Measurements from ENCODE around the gene VAT1. TPM values are rescaled to one million over a fixed set of nuclear protein-coding genes. Genes with fewer than 3 reads are reported as not detected.
A peak's percentile ranks its signal among the peaks of the same experiment; 100 is the strongest.

Gene VAT1
- total and polyA plus RNA-seq, 2 of the 13 experiments (the other 11 are each of a cell fraction or from before 2014, with no cell fraction given) = 143 to 205 TPM

DNA sequence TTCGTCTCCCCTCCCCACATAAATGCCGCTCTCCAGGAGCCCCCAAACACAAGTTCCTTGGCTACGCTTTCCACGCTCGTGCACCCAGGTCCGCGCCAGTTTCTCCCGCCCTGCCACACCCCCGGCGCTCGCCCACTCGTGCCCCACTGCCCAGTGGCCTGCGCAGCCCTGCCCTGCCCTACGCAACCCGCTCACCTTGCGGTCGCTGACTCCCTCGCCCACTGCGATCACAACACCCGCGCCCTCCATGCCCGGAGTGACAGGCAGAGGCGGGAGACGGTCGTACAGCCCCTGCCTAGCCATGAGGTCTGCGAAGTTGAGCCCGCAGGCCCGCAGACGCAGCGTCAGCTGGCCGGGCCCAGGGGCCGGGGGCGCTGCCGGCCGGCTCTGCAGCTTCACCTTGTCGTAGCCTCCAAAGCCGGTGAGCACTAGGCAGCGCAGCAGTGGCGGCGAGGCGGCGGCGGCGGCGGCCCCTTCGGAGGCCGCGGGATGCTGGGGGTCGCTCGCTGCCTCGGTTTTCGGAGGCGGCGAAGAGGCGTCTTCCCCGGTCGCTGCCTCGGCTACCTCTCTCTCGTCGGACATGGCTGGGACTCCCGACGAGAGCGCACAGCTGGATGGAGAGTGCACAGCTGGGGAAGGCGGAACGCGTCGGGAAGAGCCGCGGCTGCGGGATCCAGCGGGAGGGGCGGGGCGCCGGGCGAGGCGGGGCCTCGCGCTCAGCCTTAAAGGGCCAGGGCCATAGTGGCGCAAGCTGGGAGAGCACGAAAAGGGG, at the start of gene VAT1 (continued):
- 0 out of 2 replicates have a peak, but pooled peaks have one; percentile 42 for TF ChIP-seq FOXM1 (CRISPR knock-in tag; IDR thresholded peaks at IDR 0.05)
- no peak for TF ChIP-seq NFIB (CRISPR knock-in tag; IDR thresholded peaks at IDR 0.05; ENCODE audit: borderline replicate concordance)
- no peak for TF ChIP-seq ZNF432 (CRISPR knock-in tag; IDR thresholded peaks at IDR 0.05; ENCODE audit: borderline replicate concordance)
- no peak for TF ChIP-seq SMARCE1 (IDR thresholded peaks at IDR 0.05; ENCODE audit: borderline replicate concordance)
- peak; percentile 51; the same call in 1 of the 2 replicates for TF ChIP-seq MAFG (CRISPR knock-in tag; IDR thresholded peaks at IDR 0.05)
- no peak for TF ChIP-seq U2AF1 (optimal IDR thresholded peaks at IDR 0.05; ENCODE audit: low read depth, low read length)
- peak; percentile 74; the same call in 1 of the 2 replicates for TF ChIP-seq ZNF678 (CRISPR knock-in tag; IDR thresholded peaks at IDR 0.05)
- no peak for TF ChIP-seq U2AF2 (IDR thresholded peaks at IDR 0.05; ENCODE audit: low read depth, low read length)
- no peak for TF ChIP-seq HNRNPK (IDR thresholded peaks at IDR 0.05; ENCODE audit: low read depth, low read length, poor library complexity, severe bottlenecking)
- peak; percentile 65 for TF ChIP-seq TAF15 (IDR thresholded peaks at IDR 0.05; ENCODE audit: low read depth, low read length, poor library complexity, severe bottlenecking)
- TF ChIP-seq ZNF850 (CRISPR knock-in tag; conservative IDR thresholded peaks at IDR 0.05) = no peak
- no peak for TF ChIP-seq NR2F6 (IDR thresholded peaks at IDR 0.05)
- peak; percentile 16; the same call in 1 of the 2 replicates for TF ChIP-seq NR2F6 (CRISPR knock-in tag; IDR thresholded peaks at IDR 0.05)
- TF ChIP-seq, protein P1, sequence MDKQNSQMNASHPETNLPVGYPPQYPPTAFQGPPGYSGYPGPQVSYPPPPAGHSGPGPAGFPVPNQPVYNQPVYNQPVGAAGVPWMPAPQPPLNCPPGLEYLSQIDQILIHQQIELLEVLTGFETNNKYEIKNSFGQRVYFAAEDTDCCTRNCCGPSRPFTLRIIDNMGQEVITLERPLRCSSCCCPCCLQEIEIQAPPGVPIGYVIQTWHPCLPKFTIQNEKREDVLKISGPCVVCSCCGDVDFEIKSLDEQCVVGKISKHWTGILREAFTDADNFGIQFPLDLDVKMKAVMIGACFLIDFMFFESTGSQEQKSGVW (CRISPR knock-in tag; IDR thresholded peaks at IDR 0.05; ENCODE audit: borderline replicate concordance) = no peak
- peak; percentile 77; the same call in 1 of the 2 replicates for TF ChIP-seq ZSCAN21 (CRISPR knock-in tag; IDR thresholded peaks at IDR 0.05; ENCODE audit: borderline replicate concordance)
- TF ChIP-seq SCMH1 (CRISPR knock-in tag; IDR thresholded peaks at IDR 0.05; ENCODE audit: borderline replicate concordance) = no peak
- TF ChIP-seq, protein P2, sequence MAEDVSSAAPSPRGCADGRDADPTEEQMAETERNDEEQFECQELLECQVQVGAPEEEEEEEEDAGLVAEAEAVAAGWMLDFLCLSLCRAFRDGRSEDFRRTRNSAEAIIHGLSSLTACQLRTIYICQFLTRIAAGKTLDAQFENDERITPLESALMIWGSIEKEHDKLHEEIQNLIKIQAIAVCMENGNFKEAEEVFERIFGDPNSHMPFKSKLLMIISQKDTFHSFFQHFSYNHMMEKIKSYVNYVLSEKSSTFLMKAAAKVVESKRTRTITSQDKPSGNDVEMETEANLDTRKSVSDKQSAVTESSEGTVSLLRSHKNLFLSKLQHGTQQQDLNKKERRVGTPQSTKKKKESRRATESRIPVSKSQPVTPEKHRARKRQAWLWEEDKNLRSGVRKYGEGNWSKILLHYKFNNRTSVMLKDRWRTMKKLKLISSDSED (CRISPR knock-in tag; IDR thresholded peaks at IDR 0.05) = no peak
- TF ChIP-seq ARHGAP35 (CRISPR knock-in tag; IDR thresholded peaks at IDR 0.05; ENCODE audit: borderline replicate concordance) = peak; percentile 80; the same call in 1 of the 2 replicates
- no peak for TF ChIP-seq SKI (IDR thresholded peaks at IDR 0.05; ENCODE audit: partially characterized antibody)
- TF ChIP-seq, protein P3, sequence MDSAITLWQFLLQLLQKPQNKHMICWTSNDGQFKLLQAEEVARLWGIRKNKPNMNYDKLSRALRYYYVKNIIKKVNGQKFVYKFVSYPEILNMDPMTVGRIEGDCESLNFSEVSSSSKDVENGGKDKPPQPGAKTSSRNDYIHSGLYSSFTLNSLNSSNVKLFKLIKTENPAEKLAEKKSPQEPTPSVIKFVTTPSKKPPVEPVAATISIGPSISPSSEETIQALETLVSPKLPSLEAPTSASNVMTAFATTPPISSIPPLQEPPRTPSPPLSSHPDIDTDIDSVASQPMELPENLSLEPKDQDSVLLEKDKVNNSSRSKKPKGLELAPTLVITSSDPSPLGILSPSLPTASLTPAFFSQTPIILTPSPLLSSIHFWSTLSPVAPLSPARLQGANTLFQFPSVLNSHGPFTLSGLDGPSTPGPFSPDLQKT (CRISPR knock-in tag; IDR thresholded peaks at IDR 0.05; ENCODE audit: borderline replicate concordance) = 0 out of 2 replicates have a peak, but pooled peaks have one; percentile 30
- TF ChIP-seq, protein P4, sequence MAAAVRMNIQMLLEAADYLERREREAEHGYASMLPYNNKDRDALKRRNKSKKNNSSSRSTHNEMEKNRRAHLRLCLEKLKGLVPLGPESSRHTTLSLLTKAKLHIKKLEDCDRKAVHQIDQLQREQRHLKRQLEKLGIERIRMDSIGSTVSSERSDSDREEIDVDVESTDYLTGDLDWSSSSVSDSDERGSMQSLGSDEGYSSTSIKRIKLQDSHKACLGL (CRISPR knock-in tag; IDR thresholded peaks at IDR 0.05) = peak; percentile 83
- TF ChIP-seq ZNF382 (CRISPR knock-in tag; IDR thresholded peaks at IDR 0.05; ENCODE audit: borderline replicate concordance) = no peak
- TF ChIP-seq ZNF549 (CRISPR knock-in tag; IDR thresholded peaks at IDR 0.05) = peak; percentile 61; the same call in 1 of the 2 replicates
- TF ChIP-seq IRF2 (CRISPR knock-in tag; IDR thresholded peaks at IDR 0.05) = peak; percentile 68; the same call in 1 of the 2 replicates
- peak; percentile 84; the same call in 1 of the 2 replicates for TF ChIP-seq ZNF766 (CRISPR knock-in tag; IDR thresholded peaks at IDR 0.05; ENCODE audit: borderline replicate concordance)
